T-helper 2 cell treated with Interferon-gamma antibody and Interleukin-4, amounts not matched to agents 5 μg/mL and 100 μg/mL, for 36 hours (primary cell): Measurements from ENCODE around the gene CD82.
A peak's percentile ranks its signal among the peaks of the same experiment; 100 is the strongest.
"Not testable (repeated sequence)": the region's sequence is repeated elsewhere in the genome, so short reads cannot be mapped to it uniquely, and the experiment has no call there.

Experiments
- DNase-seq: peaks from one replicate; pipeline ENCODE4 v3.0.0; 2021; ENCODE audit warnings: low spot score
- H3K27ac Mint-ChIP-seq: one replicate; pipeline ENCODE4 v1.8.0; 2021; ENCODE audit warnings: mild to moderate bottlenecking, mixed read lengths
- H3K27me3 Mint-ChIP-seq: one replicate; pipeline ENCODE4 v1.8.0; 2021; ENCODE audit warnings: low read depth, mixed read lengths
- H3K36me3 Mint-ChIP-seq: one replicate; pipeline ENCODE4 v1.8.0; 2021; ENCODE audit warnings: low read depth, mixed read lengths
- H3K4me1 Mint-ChIP-seq: one replicate; pipeline ENCODE4 v1.8.0; 2021; ENCODE audit warnings: low read depth, mixed read lengths
- H3K4me3 Mint-ChIP-seq: one replicate; pipeline ENCODE4 v1.8.0; 2022; ENCODE audit warnings: mild to moderate bottlenecking, moderate library complexity, mixed read lengths
- H3K9me3 Mint-ChIP-seq: one replicate; pipeline ENCODE4 v1.8.0; 2021; ENCODE audit warnings: mixed read lengths

The CD82 gene

DNA sequence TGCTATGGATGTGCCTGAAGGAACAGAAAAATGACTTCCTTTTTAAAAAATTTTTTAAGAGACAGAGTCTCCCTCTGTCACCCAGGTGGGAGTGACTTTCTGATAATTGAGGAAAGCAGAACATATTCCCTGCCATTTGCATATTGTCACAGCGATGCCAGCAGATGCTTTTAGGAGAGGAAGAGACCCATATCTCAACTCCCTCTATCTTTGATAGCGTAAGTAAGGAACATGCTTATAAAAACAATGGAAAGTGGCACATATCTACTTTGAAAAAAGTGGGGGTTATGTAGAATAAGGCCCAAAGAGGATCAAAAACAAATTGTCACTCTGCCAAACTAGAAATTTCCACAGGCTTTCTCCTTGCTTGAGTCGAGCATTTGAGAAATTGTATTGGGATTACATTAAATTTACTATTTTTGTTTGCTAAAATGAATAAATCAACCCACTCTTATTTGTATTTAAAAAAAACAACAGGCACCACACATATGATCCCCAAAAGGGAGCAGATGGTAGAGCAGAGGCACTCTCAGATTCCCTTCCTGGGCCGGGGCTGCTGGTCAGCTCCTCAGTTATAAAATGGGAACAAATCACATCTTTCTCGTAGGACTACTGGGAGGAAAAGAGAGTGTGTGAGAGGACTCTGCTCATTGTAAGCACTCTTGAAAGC lies 92.5 kb downstream of the CD82 start:
- Mint-ChIP-seq H3K27ac (no peak overlapping the region), H3K4me1 (peaks cover 15% of the 10 kb centered on the region), H3K4me3 (no peak overlapping the region), H3K36me3 (peaks cover 3% of the 10 kb centered on the region), H3K9me3 (peaks cover 4% of the 10 kb centered on the region), H3K27me3 (peaks cover 21% of the 10 kb centered on the region)
- peak; percentile 0 for DNase-seq

DNA sequence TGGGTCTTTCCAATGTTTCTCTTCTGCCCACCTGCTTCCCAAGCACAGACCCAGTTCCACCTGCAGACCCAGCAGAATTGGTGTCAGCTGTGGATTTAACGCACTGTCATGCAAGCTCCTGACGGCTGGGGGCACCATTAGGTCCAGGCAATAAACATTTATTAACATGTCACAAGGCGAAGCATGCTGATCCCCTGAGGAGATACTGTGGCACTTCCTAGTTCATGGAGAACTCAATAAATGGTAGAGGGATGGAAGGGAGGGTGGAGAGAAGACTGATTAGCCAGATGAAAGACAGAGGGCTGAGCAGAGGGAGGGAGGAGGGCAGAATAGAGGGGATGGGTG lies 93.0 kb downstream of the CD82 start:
- H3K36me3 Mint-ChIP-seq: peaks cover 3% of the 10 kb centered on the region
- H3K27ac Mint-ChIP-seq: no peak overlapping the region

DNA sequence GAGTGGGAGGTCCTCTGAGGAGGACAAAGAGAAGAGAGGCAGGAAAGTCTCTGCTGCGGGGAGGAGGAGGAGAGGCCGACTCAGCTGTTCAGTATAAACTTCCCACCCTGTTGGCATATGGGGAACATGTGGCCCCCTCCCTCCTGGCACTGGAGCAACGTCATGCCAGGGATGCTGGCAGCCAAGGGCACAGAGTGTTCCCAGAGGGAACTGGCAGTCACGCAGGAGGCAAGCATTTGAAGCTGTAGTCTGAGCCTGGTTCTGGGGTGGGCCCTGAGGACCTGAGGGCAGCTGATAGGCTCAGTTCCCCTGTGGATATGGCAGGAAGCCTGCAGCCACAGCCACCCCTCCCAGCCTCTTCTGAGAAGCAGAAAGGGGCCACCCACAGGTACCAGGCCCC lies 94.2 kb downstream of the CD82 start:
- DNase-seq: no peak
- H3K36me3 Mint-ChIP-seq: peaks cover 3% of the 10 kb centered on the region
- H3K27ac Mint-ChIP-seq: no peak overlapping the region
- H3K4me1 Mint-ChIP-seq: peaks cover 15% of the 10 kb centered on the region
- no peak overlapping the region for H3K4me3 Mint-ChIP-seq
- peaks cover 4% of the 10 kb centered on the region for H3K9me3 Mint-ChIP-seq
- H3K27me3 Mint-ChIP-seq: peaks cover 21% of the 10 kb centered on the region

More for the DNA sequence above, 93.0 kb downstream of the CD82 start:
- Mint-ChIP-seq H3K9me3 (peaks cover 4% of the 10 kb centered on the region), H3K4me1 (peaks cover 15% of the 10 kb centered on the region), H3K4me3 (no peak overlapping the region), H3K27me3 (peaks cover 21% of the 10 kb centered on the region)
- peak; percentile 3 for DNase-seq

DNA sequence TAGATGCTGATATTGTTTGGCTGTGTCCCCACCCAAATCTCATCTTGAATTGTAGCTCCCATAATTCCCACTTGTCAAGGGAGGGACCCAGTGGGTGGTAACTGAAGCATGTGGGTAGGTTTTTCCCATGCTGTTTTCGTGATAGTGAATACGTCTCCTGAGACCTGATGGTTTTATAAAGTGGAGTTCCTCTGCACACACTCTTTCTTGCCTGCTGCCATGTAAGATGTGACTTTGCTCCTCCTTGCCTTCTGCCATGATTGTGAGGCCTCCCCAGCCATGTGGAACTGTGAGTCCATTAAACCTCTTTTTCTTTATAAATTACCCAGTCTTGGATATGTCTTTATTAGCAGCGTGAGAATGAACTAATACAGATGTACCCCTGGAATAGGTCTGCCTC lies 95.1 kb downstream of the CD82 start:
- Mint-ChIP-seq H3K4me1 (peaks cover 15% of the 10 kb centered on the region), H3K27me3 (peaks cover 24% of the 10 kb centered on the region), H3K27ac (peak overlapping the region; percentile 21)
- not testable (repeated sequence) for H3K9me3 Mint-ChIP-seq, H3K36me3 Mint-ChIP-seq, DNase-seq, H3K4me3 Mint-ChIP-seq

DNA sequence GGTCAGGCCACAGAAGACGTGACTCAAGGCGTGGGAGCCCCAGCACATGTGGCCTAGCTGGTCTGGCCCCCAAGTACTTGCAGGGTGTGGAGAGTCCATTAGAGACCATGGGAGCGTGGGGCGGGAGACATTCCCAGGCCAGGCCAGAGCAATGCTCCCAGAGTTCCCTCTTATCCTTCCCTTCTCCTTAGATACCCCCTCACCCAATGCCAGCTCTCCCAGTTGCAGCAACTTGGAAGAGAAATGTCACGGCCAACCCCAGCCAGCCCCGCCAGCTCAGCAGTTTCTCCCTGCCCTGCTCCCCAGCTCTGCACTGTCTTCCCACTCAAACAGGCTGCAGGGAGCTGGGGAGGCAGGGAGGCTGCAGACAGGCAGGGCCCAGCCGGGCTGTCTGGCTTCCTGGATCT lies 95.9 kb downstream of the CD82 start:
- H3K4me3 Mint-ChIP-seq: no peak overlapping the region
- peaks cover 3% of the 10 kb centered on the region for H3K36me3 Mint-ChIP-seq
- peaks cover 4% of the 10 kb centered on the region for H3K9me3 Mint-ChIP-seq
- H3K27me3 Mint-ChIP-seq: peaks cover 18% of the 10 kb centered on the region
- no peak for DNase-seq
- no peak overlapping the region for H3K27ac Mint-ChIP-seq
- H3K4me1 Mint-ChIP-seq: peaks cover 15% of the 10 kb centered on the region
